Measurements from ENCODE around the gene THBS4.

DNA sequence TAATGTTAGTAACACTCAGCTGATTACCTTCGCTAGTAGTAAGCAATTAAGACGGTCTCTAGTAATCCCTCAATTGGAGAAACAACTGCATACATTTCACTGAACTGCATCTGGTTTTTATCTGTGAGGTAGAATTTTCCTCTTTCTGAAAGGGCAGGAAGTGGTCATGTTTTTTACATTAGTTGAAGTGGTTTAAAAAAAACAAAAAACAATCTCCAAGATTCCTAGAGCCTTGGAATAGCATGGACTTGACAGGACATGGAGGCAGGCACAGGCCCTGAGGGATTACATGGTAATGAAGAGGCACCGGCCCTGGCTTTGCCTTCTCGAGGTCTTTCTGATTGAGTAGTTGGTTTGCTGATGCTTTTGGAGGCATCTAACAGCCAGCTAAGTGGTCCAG, 25.8 kb downstream of the THBS4 start:
- TF ChIP-seq, protein P1, sequence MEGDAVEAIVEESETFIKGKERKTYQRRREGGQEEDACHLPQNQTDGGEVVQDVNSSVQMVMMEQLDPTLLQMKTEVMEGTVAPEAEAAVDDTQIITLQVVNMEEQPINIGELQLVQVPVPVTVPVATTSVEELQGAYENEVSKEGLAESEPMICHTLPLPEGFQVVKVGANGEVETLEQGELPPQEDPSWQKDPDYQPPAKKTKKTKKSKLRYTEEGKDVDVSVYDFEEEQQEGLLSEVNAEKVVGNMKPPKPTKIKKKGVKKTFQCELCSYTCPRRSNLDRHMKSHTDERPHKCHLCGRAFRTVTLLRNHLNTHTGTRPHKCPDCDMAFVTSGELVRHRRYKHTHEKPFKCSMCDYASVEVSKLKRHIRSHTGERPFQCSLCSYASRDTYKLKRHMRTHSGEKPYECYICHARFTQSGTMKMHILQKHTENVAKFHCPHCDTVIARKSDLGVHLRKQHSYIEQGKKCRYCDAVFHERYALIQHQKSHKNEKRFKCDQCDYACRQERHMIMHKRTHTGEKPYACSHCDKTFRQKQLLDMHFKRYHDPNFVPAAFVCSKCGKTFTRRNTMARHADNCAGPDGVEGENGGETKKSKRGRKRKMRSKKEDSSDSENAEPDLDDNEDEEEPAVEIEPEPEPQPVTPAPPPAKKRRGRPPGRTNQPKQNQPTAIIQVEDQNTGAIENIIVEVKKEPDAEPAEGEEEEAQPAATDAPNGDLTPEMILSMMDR (IDR thresholded peaks at IDR 0.05): no peak
- no peak for TF ChIP-seq POLR2AphosphoS5 (IDR thresholded peaks at IDR 0.05)

All from suprapubic skin (tissue), 3 donors.